H9 (cell line): ENCODE results near the gene LMNTD1. TPM values are rescaled to one million over a fixed set of nuclear protein-coding genes. Genes with fewer than 3 reads are reported as not detected.

ENCODE experiments used
- DNase-seq: peaks from one replicate; pipeline ENCODE4 v3.0.0-alpha.2; 2017
- H2AFZ ChIP-seq: one replicate; pipeline ENCODE4 v1.6.1; 2013; ENCODE audit warnings: mild to moderate bottlenecking, low read length, control low read depth, moderate library complexity
- H2AK5ac ChIP-seq: 2 replicates; pipeline ENCODE4 v1.6.1; 2013; ENCODE audit warnings: low read length, control low read depth, mixed read lengths; ENCODE audit not compliant: insufficient read length
- H2BK120ac ChIP-seq: one replicate; pipeline ENCODE4 v1.6.1; 2013; ENCODE audit warnings: low read depth, mild to moderate bottlenecking, low read length, control low read depth, inconsistent platforms; ENCODE audit not compliant: poor library complexity, severe bottlenecking
- H2BK12ac ChIP-seq: 2 replicates; pipeline ENCODE4 v1.6.1; 2013; ENCODE audit warnings: low read length, control low read depth, mixed read lengths, low read depth; ENCODE audit not compliant: insufficient read length
- H2BK15ac ChIP-seq: 2 replicates; pipeline ENCODE4 v1.6.1; 2013; ENCODE audit warnings: low read depth, low read length, control low read depth
- H2BK20ac ChIP-seq: one replicate; pipeline ENCODE4 v1.6.1; 2013; ENCODE audit warnings: low read depth, mild to moderate bottlenecking, low read length, control low read depth, inconsistent platforms; ENCODE audit not compliant: poor library complexity, severe bottlenecking
- H2BK5ac ChIP-seq: 2 replicates; pipeline ENCODE4 v1.6.1; 2013; ENCODE audit warnings: low read length, control low read depth, mixed read lengths; ENCODE audit not compliant: insufficient read length
- H3K14ac ChIP-seq: 2 replicates; pipeline ENCODE4 v1.6.1; 2013; ENCODE audit warnings: low read length, control low read depth; ENCODE audit not compliant: insufficient read depth
- H3K18ac ChIP-seq: 2 replicates; pipeline ENCODE4 v1.6.1; 2013; ENCODE audit warnings: low read depth, mild to moderate bottlenecking, mixed read lengths, low read length, control low read depth; ENCODE audit not compliant: insufficient read length
- H3K23ac ChIP-seq: 2 replicates; pipeline ENCODE4 v1.6.1; 2013; ENCODE audit warnings: low read length, control low read depth, mixed read lengths, low read depth; ENCODE audit not compliant: insufficient read length
- H3K23me2 ChIP-seq: 2 replicates; pipeline ENCODE4 v1.6.1; 2013; ENCODE audit warnings: low read depth, mild to moderate bottlenecking, mixed read lengths, low read length, control low read depth; ENCODE audit not compliant: insufficient read length, poor library complexity, severe bottlenecking
- H3K27ac ChIP-seq: 2 replicates; pipeline ENCODE4 v1.5.1; 2013; ENCODE audit warnings: low read length, control low read depth, mixed read lengths, low read depth; ENCODE audit not compliant: insufficient read length
- H3K27me3 ChIP-seq: 2 replicates; pipeline ENCODE4 v1.6.1; 2013; ENCODE audit warnings: low read length, control low read depth, inconsistent platforms; ENCODE audit not compliant: insufficient read depth
- H3K4ac ChIP-seq: 2 replicates; pipeline ENCODE4 v1.6.1; 2013; ENCODE audit warnings: low read depth, mild to moderate bottlenecking, control low read depth, inconsistent platforms, low read length, moderate library complexity
- H3K4me1 ChIP-seq: 2 replicates; pipeline ENCODE4 v1.6.1; 2013; ENCODE audit warnings: low read length, control low read depth, inconsistent platforms; ENCODE audit not compliant: insufficient read depth
- H3K4me2 ChIP-seq: 2 replicates; pipeline ENCODE4 v1.6.1; 2013; ENCODE audit warnings: low read length, control low read depth, mixed read lengths; ENCODE audit not compliant: insufficient read length, insufficient read depth
- H3K56ac ChIP-seq: 2 replicates; pipeline ENCODE4 v1.6.1; 2013; ENCODE audit warnings: low read depth, mild to moderate bottlenecking, mixed read lengths, low read length, control low read depth; ENCODE audit not compliant: insufficient read length
- H3K79me1 ChIP-seq: 2 replicates; pipeline ENCODE4 v1.6.1; 2013; ENCODE audit warnings: low read depth, mild to moderate bottlenecking, moderate library complexity, low read length, control low read depth, inconsistent platforms; ENCODE audit not compliant: insufficient read depth, poor library complexity, severe bottlenecking
- H3K79me2 ChIP-seq: 2 replicates; pipeline ENCODE4 v1.6.1; 2013; ENCODE audit warnings: low read length, control low read depth, inconsistent platforms; ENCODE audit not compliant: insufficient read depth
- H3K9ac ChIP-seq: 2 replicates; pipeline ENCODE4 v1.6.1; 2013; ENCODE audit warnings: low read length, control low read depth, mixed read lengths; ENCODE audit not compliant: insufficient read length; ENCODE audit errors: extremely low read depth
- H3K9me3 ChIP-seq: one replicate; pipeline ENCODE4 v1.6.1; 2013; ENCODE audit warnings: low read depth, low read length, inconsistent platforms; ENCODE audit not compliant: control insufficient read depth
- H3T11ph ChIP-seq: one replicate; pipeline ENCODE4 v1.6.1; 2013; ENCODE audit warnings: mild to moderate bottlenecking, low read length, control low read depth, inconsistent platforms
- H4K20me1 ChIP-seq: one replicate; pipeline ENCODE4 v1.6.1; 2013; ENCODE audit not compliant: control insufficient read depth, insufficient read length, insufficient read depth
- H4K5ac ChIP-seq: 2 replicates; pipeline ENCODE4 v1.6.1; 2013; ENCODE audit warnings: low read depth, mild to moderate bottlenecking, mixed read lengths, low read length, control low read depth; ENCODE audit not compliant: insufficient read length
- H4K8ac ChIP-seq: replicated peaks from 2 replicates; pipeline ENCODE4 v1.6.1; 2013; ENCODE audit warnings: low read length, control low read depth, mixed read lengths, low read depth; ENCODE audit not compliant: insufficient read length
- H4K91ac ChIP-seq: 2 replicates; pipeline ENCODE4 v1.6.1; 2013; ENCODE audit warnings: low read depth, mild to moderate bottlenecking, moderate library complexity, mixed read lengths, low read length, control low read depth; ENCODE audit not compliant: insufficient read length
- H3K27ac Mint-ChIP-seq, 3 experiments: 2 replicates in 2 of 3; 3 replicates in 1 of 3; pipeline ENCODE4 v1.8.0; 2020 to 2021; ENCODE audit warnings: mixed read lengths in 3 of 3, mild to moderate bottlenecking in 1 of 3, moderate library complexity in 1 of 3
- H3K27me3 Mint-ChIP-seq: 2 replicates; pipeline ENCODE4 v1.8.0; 2021; ENCODE audit warnings: low read depth, mild to moderate bottlenecking, moderate library complexity, mixed read lengths
- H3K36me3 Mint-ChIP-seq, 3 experiments: 2 replicates in 2 of 3; 3 replicates in 1 of 3; pipeline ENCODE4 v1.8.0; 2020 to 2021; ENCODE audit warnings: low read depth in 3 of 3, mixed read lengths in 3 of 3; ENCODE audit not compliant: insufficient read depth in 1 of 3
- H3K4me1 Mint-ChIP-seq, 2 experiments: 2 replicates each; pipeline ENCODE4 v1.8.0; 2020; ENCODE audit warnings: mixed read lengths in 2 of 2
- H3K4me3 Mint-ChIP-seq, 2 experiments: 2 replicates in 1 of 2; 3 replicates in 1 of 2; pipeline ENCODE4 v1.8.0; 2020 to 2021; ENCODE audit warnings: mild to moderate bottlenecking in 2 of 2, mixed read lengths in 2 of 2, moderate library complexity in 1 of 2
- H3K9me3 Mint-ChIP-seq, 2 experiments: 2 replicates in 1 of 2; 3 replicates in 1 of 2; pipeline ENCODE4 v1.8.0; 2020; ENCODE audit warnings: mild to moderate bottlenecking in 2 of 2, mixed read lengths in 2 of 2, moderate library complexity in 1 of 2
- WGBS: extraction: QIAGEN DNeasy Blood & Tissue Kit; methylation state at CpG from one replicate; pipeline ENCODE4 v1.1.7; 2013; ENCODE audit warnings: missing lambda C conversion rate, low lambda C conversion rate, mixed read lengths; ENCODE audit not compliant: insufficient read length; ENCODE audit errors: extremely low coverage; 5-methylcytosine and 5-hydroxymethylcytosine counted together
- total RNA-seq: library from RNA; stranded (reverse); gene quantifications from 2 replicates; pipeline ENCODE4 v1.2.1, GENCODE V29; 2021
- TF ChIP-seq, protein P1 (sequence below): fragments of 200-600 bp; sonication (generic); conservative IDR thresholded peaks from 3 replicates; pipeline ENCODE4 v1.8.0; 2021; ENCODE audit warnings: antibody characterized with exemption, mild to moderate bottlenecking

The LMNTD1 gene
- total RNA-seq, 1 experiment from 2014 or later: not detected

DNA sequence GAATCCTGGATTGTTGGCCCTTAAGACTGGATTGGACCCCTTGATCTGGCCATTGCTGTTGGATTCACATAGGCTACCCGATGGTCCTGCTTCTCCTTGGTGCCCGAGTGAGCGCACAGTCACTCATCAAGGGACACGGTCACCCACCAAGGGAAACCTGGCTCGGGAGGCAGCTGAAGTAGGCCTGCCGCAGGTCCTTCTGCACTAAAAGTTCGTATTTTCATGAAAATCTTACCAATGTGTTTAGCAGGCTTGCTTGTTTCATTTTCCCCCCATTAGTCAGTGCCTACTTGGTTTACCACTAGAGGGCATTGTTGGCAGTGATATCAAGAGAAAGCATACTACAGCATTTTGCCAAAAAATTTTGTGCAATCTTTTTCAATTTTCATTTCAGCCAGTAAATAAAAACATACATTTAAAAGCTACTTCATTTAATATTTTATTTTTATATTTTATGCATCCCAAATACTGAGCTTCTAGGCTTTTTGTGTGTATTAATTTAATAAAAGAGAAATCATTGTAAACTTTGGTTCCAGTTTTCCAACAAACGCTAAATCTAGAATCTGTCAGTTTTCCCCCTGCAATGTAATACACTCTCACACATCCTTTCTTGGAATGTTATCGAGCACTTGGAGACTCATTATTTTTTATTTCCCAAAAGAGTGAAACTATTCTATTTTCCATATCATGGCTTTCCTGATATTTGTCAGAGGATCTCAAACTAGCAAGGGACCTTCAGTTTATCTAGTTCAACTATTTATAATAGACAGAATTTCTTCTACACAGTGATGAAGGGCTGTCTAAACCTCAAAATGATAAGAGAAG, 116.7 kb downstream of the LMNTD1 start:
- no peak overlapping the region for H2BK5ac ChIP-seq
- Mint-ChIP-seq H3K9me3 (no peaks in the 10 kb centered on the region), H3K36me3 (no peaks in the 10 kb centered on the region), H3K4me3 (no peak overlapping the region; a peak in 1 of 5 replicates), H3K27ac (no peak overlapping the region; a peak in 1 of 7 replicates), H3K27me3 (no peaks in the 10 kb centered on the region), H3K4me1 (peaks cover 11% of the 10 kb centered on the region in 2 experiments; a peak in 3 of 4 replicates)
- no peak overlapping the region for H4K8ac ChIP-seq
- H2AK5ac ChIP-seq: no peak overlapping the region
- no peaks in the 10 kb centered on the region; the same call in 1 of the 2 replicates for H3K4me1 ChIP-seq
- H3K9me3 ChIP-seq: no peaks in the 10 kb centered on the region
- H3T11ph ChIP-seq: no peak overlapping the region
- no peaks in the 10 kb centered on the region for H3K27me3 ChIP-seq
- no peak overlapping the region for H3K4me2 ChIP-seq
- no peak overlapping the region for H2BK12ac ChIP-seq
- no peak overlapping the region for H2BK20ac ChIP-seq
- no peak overlapping the region for H3K14ac ChIP-seq
- WGBS: no CpG with 5 or more reads among the region's 9 CpGs
- TF ChIP-seq, protein P1, sequence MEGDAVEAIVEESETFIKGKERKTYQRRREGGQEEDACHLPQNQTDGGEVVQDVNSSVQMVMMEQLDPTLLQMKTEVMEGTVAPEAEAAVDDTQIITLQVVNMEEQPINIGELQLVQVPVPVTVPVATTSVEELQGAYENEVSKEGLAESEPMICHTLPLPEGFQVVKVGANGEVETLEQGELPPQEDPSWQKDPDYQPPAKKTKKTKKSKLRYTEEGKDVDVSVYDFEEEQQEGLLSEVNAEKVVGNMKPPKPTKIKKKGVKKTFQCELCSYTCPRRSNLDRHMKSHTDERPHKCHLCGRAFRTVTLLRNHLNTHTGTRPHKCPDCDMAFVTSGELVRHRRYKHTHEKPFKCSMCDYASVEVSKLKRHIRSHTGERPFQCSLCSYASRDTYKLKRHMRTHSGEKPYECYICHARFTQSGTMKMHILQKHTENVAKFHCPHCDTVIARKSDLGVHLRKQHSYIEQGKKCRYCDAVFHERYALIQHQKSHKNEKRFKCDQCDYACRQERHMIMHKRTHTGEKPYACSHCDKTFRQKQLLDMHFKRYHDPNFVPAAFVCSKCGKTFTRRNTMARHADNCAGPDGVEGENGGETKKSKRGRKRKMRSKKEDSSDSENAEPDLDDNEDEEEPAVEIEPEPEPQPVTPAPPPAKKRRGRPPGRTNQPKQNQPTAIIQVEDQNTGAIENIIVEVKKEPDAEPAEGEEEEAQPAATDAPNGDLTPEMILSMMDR: peak; percentile 92
- H3K79me1 ChIP-seq: no peaks in the 10 kb centered on the region
- H2BK120ac ChIP-seq: no peak overlapping the region
- H4K91ac ChIP-seq: no peak overlapping the region
- H4K20me1 ChIP-seq: no peaks in the 10 kb centered on the region
- no peak overlapping the region for H3K56ac ChIP-seq
- no peak overlapping the region for H3K27ac ChIP-seq
- no peaks in the 10 kb centered on the region for H3K79me2 ChIP-seq
- H4K5ac ChIP-seq: no peak overlapping the region
- H2BK15ac ChIP-seq: no peak overlapping the region
- H3K4ac ChIP-seq: no peak overlapping the region
- H3K23ac ChIP-seq: no peak overlapping the region
- no peak overlapping the region for H2AFZ ChIP-seq
- peak; percentile 47 for DNase-seq
- H3K23me2 ChIP-seq: no peaks in the 10 kb centered on the region
- H3K18ac ChIP-seq: peak overlapping the region; percentile 10
- no peak overlapping the region for H3K9ac ChIP-seq
